GM18519 (cell line): ENCODE measurements around the gene RUSC2.
"Not testable (repeated sequence)": the region's sequence is repeated elsewhere in the genome, so short reads cannot be mapped to it uniquely, and the experiment has no call there.

ENCODE experiments used
- ATAC-seq: cut with Tn5 transposase; IDR thresholded peaks from one replicate; pipeline ENCODE4 v1.9.1; 2021; ENCODE audit warnings: mild to moderate bottlenecking, moderate library complexity; ENCODE audit not compliant: unreplicated experiment, low FRiP score

Gene RUSC2

GRCh38 chr9:35490155-35490909 is 421 bp downstream of the RUSC2 start:
- ATAC-seq, result no peak

DNA sequence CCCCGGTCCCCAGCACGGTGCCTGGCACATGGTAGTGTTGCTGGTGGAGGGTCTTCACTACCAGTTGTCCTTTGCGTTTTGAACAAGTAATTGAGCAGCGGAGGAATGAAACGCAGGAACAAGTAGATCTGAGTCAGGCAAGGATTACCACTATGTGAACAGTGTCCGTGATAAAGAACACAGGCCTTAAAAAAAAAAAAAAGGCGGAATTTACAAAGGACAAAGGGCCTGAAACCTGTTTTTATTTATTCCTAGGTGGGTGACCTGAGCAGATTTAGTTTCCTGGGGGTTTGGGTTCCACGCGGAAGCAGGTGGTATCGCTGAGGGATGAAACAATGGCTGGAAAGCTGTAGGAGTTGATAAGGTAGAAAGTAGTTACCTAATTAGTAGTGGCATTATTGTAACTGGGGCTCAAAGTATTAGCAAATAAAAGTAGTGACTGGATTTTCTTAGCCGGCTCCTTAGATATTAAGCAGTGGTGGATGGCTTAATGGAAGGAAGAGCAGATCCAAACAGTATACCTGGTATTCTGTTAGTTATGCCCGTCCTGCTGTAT is 1.1 kb downstream of the RUSC2 start:
- no peak for ATAC-seq

GRCh38 chr9:35493119-35493518 is 3.2 kb downstream of the RUSC2 start:
- ATAC-seq, result not testable (repeated sequence)

DNA sequence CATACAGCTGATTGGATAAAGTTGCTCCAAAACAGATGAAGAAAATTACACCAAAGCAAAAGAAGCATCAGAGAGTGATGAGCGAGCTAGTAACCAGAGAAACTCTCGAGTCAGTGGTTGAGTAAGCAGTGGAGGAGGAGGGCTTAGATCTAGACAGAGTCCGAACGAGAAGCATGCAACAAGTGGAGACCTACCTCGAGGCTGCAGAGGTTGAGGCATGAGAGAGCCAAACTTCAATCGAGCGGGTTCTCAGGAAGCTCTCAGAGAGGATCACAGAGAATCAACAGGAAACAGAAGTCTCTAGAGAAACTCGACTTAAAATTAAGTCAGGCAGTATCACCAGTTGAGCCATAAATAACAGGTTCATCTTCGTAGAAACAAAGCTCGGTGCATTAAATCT is 6.1 kb downstream of the RUSC2 start:
- ATAC-seq, result no peak

DNA sequence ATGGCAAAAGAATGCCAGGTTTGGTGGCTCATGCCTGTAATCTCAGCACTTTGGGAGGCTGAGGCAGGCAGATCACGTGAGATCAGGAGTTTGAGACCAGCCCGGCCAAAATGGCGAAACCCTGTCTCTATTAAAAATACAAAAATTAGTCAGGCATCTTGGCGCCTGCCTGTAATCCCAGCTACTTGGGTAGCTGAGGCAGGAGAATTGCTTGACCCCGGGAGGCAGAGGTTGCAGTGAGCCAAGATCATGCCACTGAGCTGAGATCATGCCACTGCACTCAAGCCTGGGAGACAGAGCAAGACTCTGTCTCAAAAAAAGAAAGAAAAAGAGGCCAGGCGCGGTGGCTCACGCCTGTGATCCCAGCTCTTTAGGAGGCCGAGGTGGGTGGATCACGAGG is 8.3 kb downstream of the RUSC2 start:
- not testable (repeated sequence) for ATAC-seq

DNA sequence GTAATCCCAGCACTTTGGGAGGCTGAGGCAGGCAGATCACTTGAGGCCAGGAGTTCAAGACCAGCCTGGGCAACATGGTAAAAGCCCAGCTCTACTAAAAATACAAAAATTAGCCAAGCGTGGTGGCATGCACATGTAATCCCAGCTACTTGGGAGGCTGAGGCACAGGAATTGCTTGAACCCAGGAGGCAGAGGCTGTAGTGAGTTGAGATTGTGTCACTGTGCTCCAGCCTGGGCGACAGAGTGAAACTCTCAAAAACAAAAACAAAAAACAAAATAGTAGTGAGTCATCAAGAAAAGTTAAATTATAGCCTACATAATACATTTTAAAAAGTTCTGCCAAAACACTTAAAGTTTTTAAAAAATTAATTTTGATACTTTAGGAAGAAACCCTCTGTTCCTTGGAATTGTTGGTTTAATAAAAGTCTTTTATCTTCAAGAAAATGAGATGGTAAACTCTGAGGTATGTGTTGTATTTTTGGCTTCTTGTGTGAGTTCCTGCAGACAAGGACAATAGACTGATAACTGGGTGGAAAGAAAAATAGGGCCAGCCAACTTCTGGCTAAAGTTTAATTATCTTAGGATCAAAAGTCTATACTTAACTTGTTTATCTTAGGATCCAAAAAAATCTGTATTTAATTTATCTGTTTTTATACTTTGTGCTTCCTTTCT is 9.3 kb downstream of the RUSC2 start:
- no peak for ATAC-seq

GRCh38 chr9:35499701-35500030 is 9.8 kb downstream of the RUSC2 start:
- no peak for ATAC-seq

GRCh38 chr9:35500130-35500748 is 10.3 kb downstream of the RUSC2 start:
- ATAC-seq, result no peak

- ATAC-seq, result no peak
These were observed 12.0 kb downstream of the RUSC2 start for GRCh38 chr9:35501946-35502345.

DNA sequence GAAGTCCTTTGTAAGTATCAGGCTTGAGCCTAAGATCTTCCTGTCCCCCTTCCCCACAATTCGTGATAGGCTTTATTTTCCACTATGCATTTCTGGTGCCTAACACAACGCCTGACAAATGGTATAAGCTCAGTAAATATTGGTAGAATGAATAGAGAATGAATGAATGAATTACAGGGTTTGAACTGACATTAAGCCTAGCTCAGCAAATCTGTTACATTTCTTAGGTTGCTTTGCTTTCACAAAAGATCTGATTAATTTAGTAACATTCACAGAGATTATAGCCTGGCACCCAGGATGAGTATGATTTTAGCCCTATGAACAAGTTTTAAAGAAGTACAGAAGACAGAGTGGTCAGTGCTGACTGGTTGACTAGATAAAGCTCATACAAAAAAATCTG is 16.4 kb downstream of the RUSC2 start:
- no peak for ATAC-seq

DNA sequence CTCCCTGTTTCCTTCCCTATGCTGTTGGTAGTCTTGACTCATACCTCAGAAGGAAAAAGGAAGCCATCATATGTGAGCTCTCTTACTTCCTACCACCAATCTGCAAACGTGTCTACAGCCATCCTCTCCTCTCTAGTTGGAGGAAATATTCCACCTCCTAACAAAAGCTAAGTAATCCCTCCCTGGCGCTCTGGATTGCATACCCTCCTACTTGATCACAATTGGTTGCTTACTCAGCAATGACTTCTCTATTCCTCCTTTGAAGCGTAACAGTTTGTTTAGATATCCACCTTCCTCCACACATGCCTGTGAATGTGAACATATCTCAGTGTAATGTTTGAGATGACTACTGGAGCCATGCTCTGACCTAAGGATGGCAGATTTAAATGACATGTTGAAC is 18.2 kb downstream of the RUSC2 start:
- ATAC-seq, result no peak

DNA sequence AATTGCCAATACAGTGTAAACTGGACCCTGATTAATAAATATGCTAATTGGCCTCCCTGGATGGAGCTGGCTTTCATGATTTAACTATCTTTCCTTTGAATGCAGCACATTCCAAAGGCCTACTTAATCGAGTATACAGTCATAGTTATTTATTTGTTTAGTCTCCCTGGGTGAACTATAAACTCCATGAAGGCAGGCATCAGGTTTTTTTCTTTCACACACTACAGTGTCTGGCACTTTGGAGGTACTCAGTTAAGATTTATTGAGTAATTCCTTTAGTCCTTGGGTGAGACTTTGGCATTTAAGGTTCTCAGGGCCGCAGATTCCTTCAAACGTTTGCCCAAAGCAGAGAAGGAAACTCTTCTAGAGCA is 20.5 kb downstream of the RUSC2 start:
- ATAC-seq, result no peak

- ATAC-seq, result no peak
These were observed 21.0 kb downstream of the RUSC2 start for GRCh38 chr9:35510754-35511428.

- ATAC-seq, result no peak
These were observed 21.5 kb downstream of the RUSC2 start for GRCh38 chr9:35511453-35511852.

- no peak for ATAC-seq
These were observed 25.9 kb downstream of the RUSC2 start for GRCh38 chr9:35515766-35516165.

DNA sequence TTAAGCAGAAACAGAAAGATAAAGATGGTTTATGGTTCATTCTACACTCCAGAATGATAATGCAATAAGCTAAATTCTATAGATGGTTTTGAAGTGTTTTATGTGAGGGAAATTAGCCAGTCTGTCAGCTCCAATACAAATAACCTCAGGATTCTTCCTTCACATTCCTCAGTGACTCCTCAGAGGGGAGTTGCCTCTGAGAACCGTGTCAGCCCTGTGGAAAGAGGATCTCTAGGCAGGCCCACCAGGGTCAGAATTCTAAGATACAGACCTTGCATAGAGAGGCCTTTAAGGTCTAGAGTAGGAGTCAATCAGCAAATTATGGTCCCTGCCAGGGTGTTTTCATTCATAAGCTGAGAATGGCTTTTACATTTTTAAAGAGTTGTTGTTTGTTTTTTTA is 26.6 kb downstream of the RUSC2 start:
- ATAC-seq, result no peak

DNA sequence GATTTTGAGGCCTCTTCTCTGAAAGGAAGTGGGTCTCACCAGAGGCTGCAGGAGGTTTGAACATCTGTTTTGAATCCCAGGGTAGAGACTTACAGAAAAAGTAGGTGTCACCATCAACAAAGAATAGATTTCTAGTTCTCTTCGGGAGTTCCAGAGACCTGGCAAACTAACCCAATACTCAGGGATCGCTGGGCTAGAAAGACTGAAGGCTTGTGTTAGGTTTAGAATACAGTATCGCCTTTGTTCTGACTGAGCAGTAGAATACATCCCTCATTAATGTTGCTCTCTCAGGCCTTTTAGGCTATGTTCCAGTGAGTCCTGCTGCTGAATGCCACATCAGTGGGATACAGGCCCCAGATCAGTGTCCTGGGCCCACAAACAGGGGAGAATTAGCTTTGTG is 27.2 kb downstream of the RUSC2 start:
- no peak for ATAC-seq

DNA sequence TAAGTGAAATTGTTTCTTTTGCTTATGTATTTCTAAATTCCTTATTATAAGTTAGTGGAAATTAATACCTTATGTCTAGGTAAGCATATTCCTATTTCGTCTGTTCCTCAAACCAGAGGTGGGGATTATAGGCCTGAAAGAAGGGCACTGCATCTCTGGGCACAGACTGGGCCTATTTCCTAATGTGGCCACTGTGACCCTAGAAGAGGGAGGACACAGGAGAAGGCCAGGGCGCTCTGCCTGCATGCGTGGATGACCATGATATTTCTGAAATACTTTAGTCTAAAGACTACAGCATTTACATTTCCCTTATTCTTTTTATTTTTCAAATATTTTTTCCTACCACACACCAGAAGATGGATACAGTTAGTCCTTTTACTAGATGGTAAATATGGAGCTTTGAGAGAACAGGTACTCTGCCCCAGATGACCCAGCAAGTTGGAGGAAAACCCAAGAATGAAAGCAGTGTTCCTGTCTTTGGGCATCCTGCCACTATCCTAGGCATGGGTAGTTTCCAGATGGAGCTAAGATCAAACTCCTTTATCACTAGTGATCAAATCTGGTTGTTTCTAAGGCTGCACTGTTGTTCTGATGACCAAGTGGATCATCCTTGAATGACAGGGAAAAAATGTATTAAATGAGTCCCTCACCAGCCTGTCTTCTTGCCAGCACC is 27.8 kb downstream of the RUSC2 start:
- no peak for ATAC-seq

- no peak for ATAC-seq
These were observed 28.4 kb downstream of the RUSC2 start for GRCh38 chr9:35518225-35518821.

DNA sequence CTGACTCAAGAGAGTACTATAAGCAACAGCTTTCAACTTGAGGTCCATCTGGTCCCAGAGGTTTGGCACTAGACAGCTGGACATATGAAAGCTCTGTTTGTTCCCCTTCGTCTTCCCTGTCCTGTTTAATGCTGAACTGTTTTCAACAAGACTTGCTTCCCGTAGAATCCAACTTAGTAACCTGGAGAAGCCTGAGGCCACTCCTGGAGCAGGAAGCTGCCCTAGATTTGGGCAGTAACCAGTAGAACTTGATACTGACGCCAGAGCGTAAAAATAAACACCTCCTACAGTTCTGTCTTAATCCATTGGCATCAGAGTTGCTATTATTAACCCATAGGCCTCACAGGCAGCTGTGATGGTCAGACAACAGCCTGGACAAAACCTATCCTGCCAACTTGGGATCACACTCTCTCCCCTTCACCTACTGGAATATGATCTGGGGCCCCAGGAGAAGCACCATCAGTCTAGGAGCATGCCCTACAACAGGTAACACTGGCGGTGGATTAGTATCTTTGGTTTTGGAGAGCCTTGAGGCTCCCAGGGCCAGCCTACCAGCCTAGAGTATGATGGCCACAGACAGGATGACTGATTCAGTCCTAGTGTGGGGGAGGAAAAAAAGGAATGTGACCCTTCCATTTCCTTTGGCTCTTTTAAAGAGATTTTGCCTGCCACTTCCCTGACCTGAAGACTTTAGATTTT is 29.2 kb downstream of the RUSC2 start:
- ATAC-seq, result no peak
